Stimulated activated CD4-positive, alpha-beta T cell treated with anti-CD3 and anti-CD28 coated beads, TNF-alpha, amount 100 ng/mL, for 4 hours (primary cell): ENCODE results near the gene JAK1.
A peak's percentile ranks its signal among the peaks of the same experiment; 100 is the strongest.

Source experiments
- DNase-seq, 3 experiments: peaks; one replicate each; pipeline ENCODE4 v3.0.0-alpha.2; 2020; ENCODE audit warnings: low read depth in 3 of 3

Gene JAK1

GRCh38 chr1:64866689-64867088 lies 99.7 kb downstream of the JAK1 start:
- no peak for DNase-seq

DNA sequence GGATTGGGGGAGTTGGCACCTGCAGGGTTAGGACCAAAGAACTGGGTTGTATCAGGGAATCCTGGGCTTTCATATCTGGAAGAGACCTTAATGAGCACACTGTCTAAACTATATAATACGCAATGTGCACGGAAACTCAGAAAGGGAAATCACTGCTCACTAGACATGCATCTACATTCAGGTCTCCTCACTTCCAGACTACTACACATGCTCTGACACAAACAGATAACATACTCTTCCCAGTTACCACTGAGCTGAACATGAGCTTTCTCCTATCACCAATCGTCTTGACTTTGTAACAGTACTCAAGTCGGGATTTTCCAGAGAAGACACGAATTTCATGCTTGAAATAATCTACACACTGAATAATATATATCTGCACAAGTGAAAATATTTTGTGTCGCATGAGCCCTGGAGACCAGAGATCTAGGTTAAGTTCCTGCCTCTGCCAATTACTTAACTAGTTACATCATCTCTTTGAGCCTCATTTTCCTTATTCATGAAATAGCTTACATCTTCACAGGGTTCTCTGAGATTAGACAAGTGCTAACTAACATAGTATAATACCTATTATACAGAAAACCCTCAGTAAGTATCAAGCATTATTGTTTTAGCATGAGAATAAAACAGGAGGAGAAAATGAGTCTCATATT lies 101.1 kb downstream of the JAK1 start:
- no peak for DNase-seq

DNA sequence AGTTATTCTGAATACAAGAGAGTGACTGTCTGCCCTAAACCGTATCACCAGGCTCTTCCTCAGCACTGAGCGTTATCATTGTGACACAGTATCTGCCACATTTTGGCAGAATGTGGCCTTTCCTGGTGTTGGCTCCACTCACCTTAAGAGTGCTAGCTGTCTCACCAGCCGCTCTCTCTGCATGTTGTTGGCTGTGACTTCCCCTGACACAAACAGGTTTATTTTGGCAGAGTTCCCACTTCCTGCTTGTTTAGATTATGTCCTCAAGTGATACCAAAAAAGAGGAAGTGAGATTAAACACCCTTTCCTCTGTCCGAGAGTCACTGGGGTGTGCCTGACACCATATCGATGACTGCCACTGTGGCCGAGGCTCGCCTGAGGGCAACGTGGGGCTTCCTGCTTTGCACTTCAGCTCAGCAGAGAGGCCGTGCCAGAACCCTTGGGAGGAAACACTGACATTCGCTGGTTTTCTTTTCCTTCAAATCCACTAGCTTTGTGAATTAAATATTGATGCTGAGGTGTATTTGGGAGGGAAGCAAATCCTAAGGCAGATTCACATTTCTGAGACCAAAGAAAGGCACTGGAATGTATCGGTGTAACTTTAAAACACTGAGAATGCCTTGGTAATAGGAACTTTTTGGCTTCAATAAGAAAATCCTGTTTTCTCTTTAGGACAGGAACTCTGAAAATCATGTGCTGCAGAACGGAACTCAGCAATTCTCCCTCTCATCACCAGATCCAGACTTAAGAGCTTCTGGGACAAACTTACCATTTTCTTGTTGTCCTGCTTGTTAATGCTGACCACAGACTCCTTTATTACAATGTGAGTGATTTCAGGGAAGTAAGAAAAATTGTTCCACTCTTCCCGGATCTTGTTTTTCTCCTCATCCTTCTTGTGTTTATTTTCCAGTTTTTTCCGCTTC lies 102.1 kb downstream of the JAK1 start:
- DNase-seq: peak in 1 of 3 experiments; percentile 9

GRCh38 chr1:64861611-64862010 lies 104.7 kb downstream of the JAK1 start:
- DNase-seq: no peak

- DNase-seq: no peak
These were observed 109.0 kb downstream of the JAK1 start for GRCh38 chr1:64857347-64857746.

- no peak for DNase-seq
These were observed 109.8 kb downstream of the JAK1 start for GRCh38 chr1:64856553-64856952.

GRCh38 chr1:64855557-64855956 lies 110.8 kb downstream of the JAK1 start:
- DNase-seq: no peak

DNA sequence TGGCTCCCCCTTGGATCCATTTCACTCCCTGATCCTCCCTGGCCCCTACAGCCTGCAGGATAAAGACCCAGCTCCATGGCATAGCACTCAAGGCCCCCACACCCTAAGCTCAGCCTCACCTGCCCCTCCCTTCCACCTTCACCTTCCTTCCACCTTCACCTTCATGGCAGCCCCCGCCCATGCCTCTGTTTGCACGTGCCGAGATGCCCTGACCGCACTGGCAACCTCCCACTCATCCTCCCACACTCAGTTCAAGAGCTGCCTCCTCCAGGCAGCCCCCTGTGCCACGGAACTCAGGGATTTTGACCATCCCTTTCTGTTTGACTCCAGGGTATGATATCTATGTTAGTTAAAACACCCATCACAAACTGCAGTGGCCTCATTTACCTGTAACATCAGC lies 111.7 kb downstream of the JAK1 start:
- DNase-seq: no peak

- no peak for DNase-seq
These were observed 114.7 kb downstream of the JAK1 start for GRCh38 chr1:64851664-64852063.

DNA sequence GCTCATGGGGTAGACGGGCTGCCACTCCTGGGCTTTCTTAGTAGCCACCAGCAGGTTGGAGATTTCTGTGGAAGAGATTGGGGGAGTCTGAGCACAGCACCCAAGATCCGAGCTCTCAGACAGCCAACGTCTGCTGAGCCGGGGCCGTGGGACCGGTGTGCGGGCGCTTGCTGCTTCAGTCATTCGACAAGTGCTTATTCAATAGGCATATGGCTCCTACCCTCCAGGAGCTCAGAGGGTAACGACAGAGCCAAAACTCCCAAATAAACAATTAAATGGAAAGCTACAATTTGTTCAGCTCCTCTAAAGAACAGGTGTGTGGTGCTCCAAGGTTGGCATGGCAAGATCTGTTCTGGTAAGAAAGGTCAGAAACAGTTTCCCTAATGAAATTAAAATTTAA lies 115.5 kb downstream of the JAK1 start:
- DNase-seq: no peak

GRCh38 chr1:64849942-64850341 lies 116.4 kb downstream of the JAK1 start:
- DNase-seq: no peak

DNA sequence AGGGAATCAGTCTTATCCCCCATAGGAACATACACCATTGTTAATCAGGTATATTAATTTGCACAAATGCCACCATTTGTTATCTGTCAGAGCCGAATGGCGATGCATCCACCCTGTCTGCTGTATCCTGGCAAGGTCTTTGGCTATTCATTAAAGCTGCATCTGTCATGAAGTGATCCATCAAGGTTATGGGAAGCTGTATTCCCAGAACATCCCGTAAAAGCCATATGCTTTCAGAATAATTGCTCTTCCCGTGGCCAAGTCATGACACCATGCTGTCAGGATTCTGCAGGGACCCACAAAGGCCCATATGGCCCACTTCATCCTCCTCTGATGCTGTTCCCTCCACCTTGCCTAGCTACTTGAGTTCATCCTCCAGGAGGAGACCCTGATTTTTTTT lies 117.5 kb downstream of the JAK1 start:
- DNase-seq: no peak

- DNase-seq: no peak
These were observed 118.2 kb downstream of the JAK1 start for GRCh38 chr1:64848136-64848535.

DNA sequence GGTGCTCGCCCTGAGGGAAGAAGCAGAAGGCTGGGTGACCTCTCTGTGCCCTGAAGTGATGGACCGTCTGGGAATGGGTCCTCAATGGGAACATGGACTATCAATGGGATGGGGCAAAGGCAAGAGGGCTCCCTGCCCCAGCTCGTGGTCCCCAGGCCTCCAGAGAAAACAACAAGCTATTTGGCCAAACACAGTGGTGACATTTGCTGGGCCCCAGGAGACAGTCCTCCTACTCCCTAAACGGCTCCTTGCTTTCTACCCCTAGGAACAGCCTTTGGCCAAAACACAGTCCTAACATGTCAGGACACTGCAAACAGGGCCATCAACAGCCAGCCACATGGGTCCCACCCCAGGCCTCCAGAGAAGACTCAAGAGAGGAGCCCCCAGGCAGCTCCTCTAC lies 118.7 kb downstream of the JAK1 start:
- no peak for DNase-seq

GRCh38 chr1:64846573-64847430 lies 119.5 kb downstream of the JAK1 start:
- no peak for DNase-seq

- DNase-seq: no peak
These were observed 120.4 kb downstream of the JAK1 start for GRCh38 chr1:64845831-64846425.

DNA sequence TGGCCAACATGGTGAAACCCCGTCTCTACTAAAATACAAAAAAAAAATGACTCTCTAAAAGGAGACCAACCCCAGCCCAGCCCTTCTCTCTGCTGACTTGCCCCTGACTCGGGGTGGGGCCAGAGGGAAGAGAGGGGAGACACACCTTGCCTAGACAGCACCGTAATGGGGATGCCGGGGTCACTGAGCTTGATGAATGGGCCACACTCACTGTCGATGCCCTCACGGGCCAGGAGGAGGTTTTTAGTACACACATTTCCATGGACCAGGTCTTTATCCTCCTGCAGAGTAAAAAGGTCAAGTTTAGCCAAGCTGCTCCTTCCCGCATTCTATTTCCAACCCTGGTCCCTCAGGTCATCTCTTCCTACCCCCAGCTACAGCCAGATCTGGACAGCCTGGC lies 121.7 kb downstream of the JAK1 start:
- DNase-seq: no peak

- no peak for DNase-seq
These were observed 122.2 kb downstream of the JAK1 start for GRCh38 chr1:64844175-64844574.

- DNase-seq: no peak
These were observed 122.7 kb downstream of the JAK1 start for GRCh38 chr1:64843675-64844074.

DNA sequence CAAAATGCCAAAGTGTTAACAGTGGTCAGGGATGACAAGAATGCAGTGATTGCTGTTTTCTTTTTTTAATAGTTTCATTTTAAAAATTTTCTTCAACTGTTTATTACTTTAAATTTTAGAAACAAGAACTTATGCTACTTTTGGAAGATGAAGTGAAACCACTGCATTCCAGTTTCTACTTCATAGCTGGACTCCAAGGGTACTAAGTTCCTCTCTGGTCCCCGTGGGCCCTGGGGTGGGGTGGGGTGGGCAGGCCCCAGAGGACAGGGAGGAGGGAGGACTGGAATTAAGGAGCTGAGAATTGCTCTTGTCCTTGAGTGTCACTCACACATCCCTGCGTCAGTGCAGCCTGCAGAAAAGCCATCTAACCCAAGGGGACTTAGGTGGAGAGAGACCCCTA lies 124.1 kb downstream of the JAK1 start:
- DNase-seq: no peak

DNA sequence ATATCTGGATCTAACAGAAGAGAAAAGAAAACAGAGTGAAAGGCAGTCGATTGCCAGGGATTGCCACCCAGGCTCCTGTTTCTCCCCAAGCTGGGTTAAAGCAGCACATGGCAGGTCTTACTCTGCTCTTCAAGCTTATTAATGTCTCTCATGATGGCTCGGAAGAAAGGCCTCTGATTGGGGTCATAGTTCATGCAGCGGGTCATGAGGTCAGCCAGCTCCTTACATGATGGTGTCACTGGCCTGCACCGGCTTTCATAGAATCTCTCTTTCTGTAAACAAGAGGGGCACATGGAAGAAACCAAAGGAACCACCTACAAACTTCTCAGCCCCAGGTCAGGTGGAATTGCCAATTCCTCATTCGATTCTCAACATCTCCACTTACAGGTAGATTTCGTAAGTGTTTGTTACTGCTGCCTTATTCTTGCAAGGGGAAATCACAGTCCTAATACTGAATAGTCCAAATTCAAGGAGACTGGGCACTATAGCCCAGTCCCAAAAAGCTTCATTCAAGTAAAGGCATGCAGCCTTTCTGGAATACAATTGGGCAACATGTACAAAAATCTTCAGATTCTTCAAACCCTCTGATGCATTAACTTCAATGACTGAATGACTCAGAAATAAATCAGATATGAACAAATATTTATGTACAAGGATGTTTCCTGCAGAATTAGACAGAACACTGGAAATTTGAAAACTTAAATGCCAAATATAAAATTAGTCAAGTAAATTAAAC lies 124.9 kb downstream of the JAK1 start:
- DNase-seq: no peak
